Effector memory CD4-positive, alpha-beta T cell (primary cell): ENCODE data around the gene SPAM1.

ENCODE experiments used
- DNase-seq, 3 donors: peaks; one replicate each; pipeline ENCODE4 v3.0.0-alpha.2; 2020
- H3K27ac ChIP-seq: 2 replicates; pipeline ENCODE4 v1.7.0; 2013; ENCODE audit warnings: mild to moderate bottlenecking, low read length, moderate library complexity; ENCODE audit not compliant: insufficient read depth, poor library complexity, severe bottlenecking
- H3K27me3 ChIP-seq: replicated peaks from 2 replicates; pipeline ENCODE4 v1.7.0; 2013; ENCODE audit warnings: mild to moderate bottlenecking, low read length; ENCODE audit not compliant: insufficient read depth, control insufficient read depth, poor library complexity, severe bottlenecking
- H3K36me3 ChIP-seq: 2 replicates; pipeline ENCODE4 v1.7.0; 2013; ENCODE audit warnings: mild to moderate bottlenecking, low read length, moderate library complexity; ENCODE audit not compliant: control insufficient read depth, insufficient read depth
- H3K4me1 ChIP-seq: 2 replicates; pipeline ENCODE4 v1.7.0; 2013; ENCODE audit warnings: low read length, mild to moderate bottlenecking; ENCODE audit not compliant: control insufficient read depth, insufficient read depth, poor library complexity, severe bottlenecking
- H3K4me3 ChIP-seq: 2 replicates; pipeline ENCODE4 v1.7.0; 2013; ENCODE audit warnings: low read length, low read depth, mild to moderate bottlenecking; ENCODE audit not compliant: insufficient read depth, poor library complexity, severe bottlenecking
- H3K9me3 ChIP-seq: 2 replicates; pipeline ENCODE4 v1.7.0; 2013; ENCODE audit warnings: mild to moderate bottlenecking, low read length, moderate library complexity; ENCODE audit not compliant: control insufficient read depth

Gene SPAM1

GRCh38 chr7:123945938-123946337, 20.9 kb downstream of the SPAM1 start:
- no peaks in the 10 kb centered on the region for H3K27me3 ChIP-seq
- no peaks in the 10 kb centered on the region for H3K9me3 ChIP-seq
- H3K4me3 ChIP-seq: no peak overlapping the region
- H3K36me3 ChIP-seq: no peaks in the 10 kb centered on the region
- no peak overlapping the region for H3K27ac ChIP-seq
- DNase-seq: no peak
- H3K4me1 ChIP-seq: no peaks in the 10 kb centered on the region

- no peaks in the 10 kb centered on the region for H3K27me3 ChIP-seq
- no peak overlapping the region for H3K4me3 ChIP-seq
- no peaks in the 10 kb centered on the region for H3K9me3 ChIP-seq
- H3K4me1 ChIP-seq: no peaks in the 10 kb centered on the region
- no peak for DNase-seq
- H3K36me3 ChIP-seq: no peaks in the 10 kb centered on the region
- H3K27ac ChIP-seq: no peak overlapping the region
Measured at GRCh38 chr7:123948136-123948535, 23.1 kb downstream of the SPAM1 start.

- no peaks in the 10 kb centered on the region for H3K4me1 ChIP-seq
- H3K27ac ChIP-seq: no peak overlapping the region
- H3K36me3 ChIP-seq: no peaks in the 10 kb centered on the region
- no peaks in the 10 kb centered on the region for H3K27me3 ChIP-seq
- DNase-seq: no peak
- no peaks in the 10 kb centered on the region for H3K9me3 ChIP-seq
- no peak overlapping the region for H3K4me3 ChIP-seq
Measured at GRCh38 chr7:123958186-123958703, 33.2 kb downstream of the SPAM1 start.

GRCh38 chr7:123961771-123962170, 36.7 kb downstream of the SPAM1 start:
- Histone ChIP-seq H3K4me3 (no peak overlapping the region), H3K27ac (no peak overlapping the region), H3K9me3 (no peaks in the 10 kb centered on the region), H3K27me3 (no peaks in the 10 kb centered on the region), H3K4me1 (no peaks in the 10 kb centered on the region), H3K36me3 (no peaks in the 10 kb centered on the region)
- DNase-seq: no peak

GRCh38 chr7:123966936-123967335, 41.9 kb downstream of the SPAM1 start:
- Histone ChIP-seq H3K27ac (no peak overlapping the region), H3K9me3 (no peaks in the 10 kb centered on the region), H3K36me3 (no peaks in the 10 kb centered on the region), H3K4me1 (no peaks in the 10 kb centered on the region), H3K27me3 (no peaks in the 10 kb centered on the region), H3K4me3 (no peak overlapping the region)
- no peak for DNase-seq

GRCh38 chr7:123972045-123972444, 47.0 kb downstream of the SPAM1 start:
- Histone ChIP-seq H3K27ac (no peak overlapping the region), H3K36me3 (no peaks in the 10 kb centered on the region), H3K27me3 (no peaks in the 10 kb centered on the region), H3K4me1 (no peaks in the 10 kb centered on the region), H3K9me3 (no peaks in the 10 kb centered on the region), H3K4me3 (no peak overlapping the region)
- DNase-seq: no peak

GRCh38 chr7:123972831-123973230, 47.8 kb downstream of the SPAM1 start:
- no peaks in the 10 kb centered on the region for H3K27me3 ChIP-seq
- no peak overlapping the region for H3K27ac ChIP-seq
- no peaks in the 10 kb centered on the region for H3K9me3 ChIP-seq
- no peaks in the 10 kb centered on the region for H3K4me1 ChIP-seq
- no peak for DNase-seq
- H3K4me3 ChIP-seq: no peak overlapping the region
- H3K36me3 ChIP-seq: no peaks in the 10 kb centered on the region

- DNase-seq: no peak
- Histone ChIP-seq H3K4me1 (no peaks in the 10 kb centered on the region), H3K27ac (no peak overlapping the region), H3K27me3 (no peaks in the 10 kb centered on the region), H3K9me3 (no peaks in the 10 kb centered on the region), H3K36me3 (no peaks in the 10 kb centered on the region), H3K4me3 (no peak overlapping the region)
Measured at GRCh38 chr7:123974326-123974908, 49.4 kb downstream of the SPAM1 start.

- H3K36me3 ChIP-seq: no peaks in the 10 kb centered on the region
Measured at GRCh38 chr7:123975084-123975483, 50.0 kb downstream of the SPAM1 start.

GRCh38 chr7:123977081-123977480, 52.0 kb downstream of the SPAM1 start:
- Histone ChIP-seq H3K4me3 (no peak overlapping the region), H3K4me1 (no peaks in the 10 kb centered on the region), H3K27ac (no peak overlapping the region), H3K9me3 (no peaks in the 10 kb centered on the region), H3K27me3 (no peaks in the 10 kb centered on the region), H3K36me3 (no peaks in the 10 kb centered on the region)
- DNase-seq: no peak

More at GRCh38 chr7:123975084-123975483, 50.0 kb downstream of the SPAM1 start:
- no peak for DNase-seq
- Histone ChIP-seq H3K27me3 (no peaks in the 10 kb centered on the region), H3K4me1 (no peaks in the 10 kb centered on the region), H3K4me3 (no peak overlapping the region), H3K9me3 (no peaks in the 10 kb centered on the region), H3K27ac (no peak overlapping the region)
